Suprapubic skin (tissue), 4 donors: ENCODE data around the gene CHRD. TPM values are rescaled to one million over a fixed set of nuclear protein-coding genes. Genes with fewer than 3 reads are reported as not detected.

Source experiments
- DNase-seq, 2 donors: peaks; one replicate each; pipeline ENCODE4 v3.0.0-alpha.2; 2019; ENCODE audit warnings: low spot score in 2 of 2
- H3K27ac ChIP-seq: fragments of 200-600 bp; sonication (generic); one replicate; pipeline ENCODE4 v1.5.1; 2019
- H3K27me3 ChIP-seq: fragments of 200-600 bp; sonication (generic); one replicate; pipeline ENCODE4 v1.5.1; 2019
- H3K36me3 ChIP-seq: fragments of 200-600 bp; sonication (generic); one replicate; pipeline ENCODE4 v1.5.1; 2019
- H3K4me1 ChIP-seq: fragments of 200-600 bp; sonication (generic); one replicate; pipeline ENCODE4 v1.5.1; 2019
- H3K4me3 ChIP-seq: fragments of 200-600 bp; sonication (generic); one replicate; pipeline ENCODE4 v1.5.1; 2019; ENCODE audit warnings: mild to moderate bottlenecking
- H3K9me3 ChIP-seq: fragments of 200-600 bp; sonication (generic); one replicate; pipeline ENCODE4 v1.5.1; 2019
- CTCF ChIP-seq, 2 donors: fragments of 200-600 bp in 1 of 2; fragments of 450-650 bp in 1 of 2; sonication (generic) in 1 of 2; IDR thresholded peaks; one replicate each; pipeline ENCODE4 v1.5.1; 2016 to 2019; ENCODE audit warnings: antibody characterized with exemption in 2 of 2, mild to moderate bottlenecking in 1 of 2, moderate library complexity in 1 of 2
- EP300 ChIP-seq: sonication (generic); formaldehyde crosslinking; IDR thresholded peaks from one replicate; pipeline ENCODE4 v1.6.1; 2017; ENCODE audit warnings: antibody characterized with exemption
- POLR2A ChIP-seq, 2 donors: fragments of 450-650 bp; IDR thresholded peaks; one replicate each; pipeline ENCODE4 v1.6.1; 2017; ENCODE audit warnings: antibody characterized with exemption in 2 of 2, mild to moderate bottlenecking in 2 of 2, moderate library complexity in 2 of 2
- POLR2AphosphoS5 ChIP-seq, 3 donors: sonication (generic); formaldehyde crosslinking; IDR thresholded peaks; one replicate each; pipeline ENCODE4 v1.6.1; 2017; ENCODE audit warnings: antibody characterized with exemption in 3 of 3
- WGBS: methylation state at CpG from one replicate; pipeline ENCODE4 v1.1.5; 2018; 5-methylcytosine and 5-hydroxymethylcytosine counted together
- total RNA-seq, 4 donors: library from RNA; depleted of rRNA; stranded (reverse); fragments of >200 nt; gene quantifications; one replicate each; pipeline ENCODE4 v1.1.0, GENCODE V29; 2016

Gene CHRD
- total RNA-seq, 4 donors from 2014 or later, result 1.1 to 10.1 (median 4.2) TPM

DNA sequence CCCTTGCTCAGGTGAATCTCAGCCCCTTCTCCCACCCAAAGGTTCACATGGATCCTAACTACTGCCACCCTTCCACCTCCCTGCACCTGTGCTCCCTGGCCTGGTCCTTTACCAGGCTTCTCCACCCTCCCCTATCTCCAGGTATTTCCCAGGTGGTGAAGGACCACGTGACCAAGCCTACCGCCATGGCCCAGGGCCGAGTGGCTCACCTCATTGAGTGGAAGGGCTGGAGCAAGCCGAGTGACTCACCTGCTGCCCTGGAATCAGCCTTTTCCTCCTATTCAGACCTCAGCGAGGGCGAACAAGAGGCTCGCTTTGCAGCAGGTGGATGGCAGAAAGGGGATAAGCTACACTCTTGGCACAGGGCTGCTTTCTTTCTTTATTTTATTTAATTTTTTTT is 37.9 kb upstream of the CHRD start:
- DNase-seq, result no peak
- Histone ChIP-seq H3K4me3 (no peak overlapping the region), H3K27me3 (no peaks in the 10 kb centered on the region), H3K9me3 (no peaks in the 10 kb centered on the region), H3K4me1 (peaks cover 66% of the 10 kb centered on the region), H3K36me3 (peaks cover 26% of the 10 kb centered on the region), H3K27ac (no peak overlapping the region)
- no peak for TF ChIP-seq POLR2AphosphoS5 (IDR thresholded peaks at IDR 0.05)
- TF ChIP-seq CTCF (IDR thresholded peaks at IDR 0.05), result no peak
- no peak for TF ChIP-seq EP300
- TF ChIP-seq POLR2A (IDR thresholded peaks at IDR 0.05), result no peak
- WGBS, result 71% methylated on average over 7 of the region's 7 CpGs

- no peak for TF ChIP-seq CTCF (IDR thresholded peaks at IDR 0.05)
- TF ChIP-seq POLR2A (IDR thresholded peaks at IDR 0.05), result no peak
- TF ChIP-seq POLR2AphosphoS5 (IDR thresholded peaks at IDR 0.05), result no peak
- no peak for TF ChIP-seq EP300
- Histone ChIP-seq H3K27ac (no peak overlapping the region), H3K27me3 (no peaks in the 10 kb centered on the region), H3K9me3 (no peaks in the 10 kb centered on the region), H3K4me3 (no peak overlapping the region), H3K4me1 (peaks cover 52% of the 10 kb centered on the region), H3K36me3 (peaks cover 26% of the 10 kb centered on the region)
- 72% methylated on average over 5 of the region's 5 CpGs for WGBS
- no peak for DNase-seq
These were observed 36.5 kb upstream of the CHRD start for GRCh38 chr3:184343200-184343876.

DNA sequence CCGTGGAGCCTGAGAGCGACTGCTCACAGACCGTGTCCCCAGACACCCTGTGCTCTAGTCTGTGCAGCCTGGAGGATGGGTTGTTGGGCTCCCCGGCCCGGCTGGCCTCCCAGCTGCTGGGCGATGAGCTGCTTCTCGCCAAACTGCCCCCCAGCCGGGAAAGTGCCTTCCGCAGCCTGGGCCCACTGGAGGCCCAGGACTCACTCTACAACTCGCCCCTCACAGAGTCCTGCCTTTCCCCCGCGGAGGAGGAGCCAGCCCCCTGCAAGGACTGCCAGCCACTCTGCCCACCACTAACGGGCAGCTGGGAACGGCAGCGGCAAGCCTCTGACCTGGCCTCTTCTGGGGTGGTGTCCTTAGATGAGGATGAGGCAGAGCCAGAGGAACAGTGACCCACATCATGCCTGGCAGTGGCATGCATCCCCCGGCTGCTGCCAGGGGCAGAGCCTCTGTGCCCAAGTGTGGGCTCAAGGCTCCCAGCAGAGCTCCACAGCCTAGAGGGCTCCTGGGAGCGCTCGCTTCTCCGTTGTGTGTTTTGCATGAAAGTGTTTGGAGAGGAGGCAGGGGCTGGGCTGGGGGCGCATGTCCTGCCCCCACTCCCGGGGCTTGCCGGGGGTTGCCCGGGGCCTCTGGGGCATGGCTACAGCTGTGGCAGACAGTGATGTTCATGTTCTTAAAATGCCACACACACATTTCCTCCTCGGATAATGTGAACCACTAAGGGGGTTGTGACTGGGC is 35.1 kb upstream of the CHRD start:
- TF ChIP-seq POLR2A (IDR thresholded peaks at IDR 0.05) (no peak), CTCF (IDR thresholded peaks at IDR 0.05) (no peak), POLR2AphosphoS5 (IDR thresholded peaks at IDR 0.05) (no peak), EP300 (no peak)
- no peak for DNase-seq
- no peak overlapping the region for H3K4me3 ChIP-seq
- peaks cover 26% of the 10 kb centered on the region for H3K36me3 ChIP-seq
- H3K4me1 ChIP-seq, result peaks cover 38% of the 10 kb centered on the region
- peak overlapping the region; percentile 55 for H3K27ac ChIP-seq
- WGBS, result 75% methylated on average over 6 of the region's 24 CpGs
- H3K9me3 ChIP-seq, result no peaks in the 10 kb centered on the region
- H3K27me3 ChIP-seq, result no peaks in the 10 kb centered on the region

DNA sequence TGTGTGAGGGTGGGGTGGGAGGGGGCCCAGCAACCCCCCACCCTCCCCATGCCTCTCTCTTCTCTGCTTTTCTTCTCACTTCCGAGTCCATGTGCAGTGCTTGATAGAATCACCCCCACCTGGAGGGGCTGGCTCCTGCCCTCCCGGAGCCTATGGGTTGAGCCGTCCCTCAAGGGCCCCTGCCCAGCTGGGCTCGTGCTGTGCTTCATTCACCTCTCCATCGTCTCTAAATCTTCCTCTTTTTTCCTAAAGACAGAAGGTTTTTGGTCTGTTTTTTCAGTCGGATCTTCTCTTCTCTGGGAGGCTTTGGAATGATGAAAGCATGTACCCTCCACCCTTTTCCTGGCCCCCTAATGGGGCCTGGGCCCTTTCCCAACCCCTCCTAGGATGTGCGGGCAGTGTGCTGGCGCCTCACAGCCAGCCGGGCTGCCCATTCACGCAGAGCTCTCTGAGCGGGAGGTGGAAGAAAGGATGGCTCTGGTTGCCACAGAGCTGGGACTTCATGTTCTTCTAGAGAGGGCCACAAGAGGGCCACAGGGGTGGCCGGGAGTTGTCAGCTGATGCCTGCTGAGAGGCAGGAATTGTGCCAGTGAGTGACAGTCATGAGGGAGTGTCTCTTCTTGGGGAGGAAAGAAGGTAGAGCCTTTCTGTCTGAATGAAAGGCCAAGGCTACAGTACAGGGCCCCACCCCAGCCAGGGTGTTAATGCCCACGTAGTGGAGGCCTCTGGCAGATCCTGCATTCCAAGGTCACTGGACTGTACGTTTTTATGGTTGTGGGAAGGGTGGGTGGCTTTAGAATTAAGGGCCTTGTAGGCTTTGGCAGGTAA is 34.3 kb upstream of the CHRD start:
- peak overlapping the region; percentile 55 for H3K27ac ChIP-seq
- peaks cover 34% of the 10 kb centered on the region for H3K4me1 ChIP-seq
- DNase-seq, result no peak
- 43% methylated on average over 14 of the region's 14 CpGs for WGBS
- TF ChIP-seq POLR2AphosphoS5 (IDR thresholded peaks at IDR 0.05) (peak in 1 of 3 donors; percentile 44), EP300 (no peak), CTCF (IDR thresholded peaks at IDR 0.05) (peak in 1 of 2 donors; percentile 60)
- no peaks in the 10 kb centered on the region for H3K27me3 ChIP-seq
- H3K9me3 ChIP-seq, result no peaks in the 10 kb centered on the region
- peaks cover 26% of the 10 kb centered on the region for H3K36me3 ChIP-seq
- H3K4me3 ChIP-seq, result no peak overlapping the region
